ENCODE results near the gene ZFAND3.

ZFAND3 gene

GRCh38 chr6:37894585-37894984 is 75.1 kb downstream of the ZFAND3 start:
- DNase-seq (ENCODE audit: low spot score) = no peak

- no peak for DNase-seq (ENCODE audit: low spot score)
Measured at GRCh38 chr6:37897321-37897720, 77.8 kb downstream of the ZFAND3 start.

- DNase-seq (ENCODE audit: low spot score) = no peak
Measured at GRCh38 chr6:37897818-37898515, 78.4 kb downstream of the ZFAND3 start.

GRCh38 chr6:37903351-37904340 is 84.1 kb downstream of the ZFAND3 start:
- DNase-seq (ENCODE audit: low spot score) = no peak

GRCh38 chr6:37904590-37904989 is 85.1 kb downstream of the ZFAND3 start:
- no peak for DNase-seq (ENCODE audit: low spot score)

GRCh38 chr6:37906121-37906520 is 86.6 kb downstream of the ZFAND3 start:
- DNase-seq (ENCODE audit: low spot score) = no peak

GRCh38 chr6:37910998-37911397 is 91.5 kb downstream of the ZFAND3 start:
- no peak for DNase-seq (ENCODE audit: low spot score)

- DNase-seq (ENCODE audit: low spot score) = no peak
Measured at GRCh38 chr6:37913210-37913609, 93.7 kb downstream of the ZFAND3 start.

GRCh38 chr6:37915463-37915862 is 95.9 kb downstream of the ZFAND3 start:
- DNase-seq (ENCODE audit: low spot score) = no peak

GRCh38 chr6:37916149-37916548 is 96.6 kb downstream of the ZFAND3 start:
- no peak for DNase-seq (ENCODE audit: low spot score)

GRCh38 chr6:37916675-37917074 is 97.1 kb downstream of the ZFAND3 start:
- DNase-seq (ENCODE audit: low spot score) = no peak

GRCh38 chr6:37917566-37917965 is 98.0 kb downstream of the ZFAND3 start:
- DNase-seq (ENCODE audit: low spot score) = no peak

- DNase-seq (ENCODE audit: low spot score) = no peak
Measured at GRCh38 chr6:37919417-37920157, 100.1 kb downstream of the ZFAND3 start.

- DNase-seq (ENCODE audit: low spot score) = no peak
Measured at GRCh38 chr6:37920667-37921066, 101.1 kb downstream of the ZFAND3 start.

GRCh38 chr6:37922563-37922962 is 103.0 kb downstream of the ZFAND3 start:
- DNase-seq (ENCODE audit: low spot score) = no peak

GRCh38 chr6:37923514-37923913 is 104.0 kb downstream of the ZFAND3 start:
- DNase-seq (ENCODE audit: low spot score) = no peak

- peak; percentile 22 for DNase-seq (ENCODE audit: low spot score)
Measured at GRCh38 chr6:37926661-37927060, 107.1 kb downstream of the ZFAND3 start.

GRCh38 chr6:37928217-37928616 is 108.7 kb downstream of the ZFAND3 start:
- DNase-seq (ENCODE audit: low spot score) = no peak

GRCh38 chr6:37930288-37930971 is 110.9 kb downstream of the ZFAND3 start:
- DNase-seq (ENCODE audit: low spot score) = no peak

- DNase-seq (ENCODE audit: low spot score) = no peak
Measured at GRCh38 chr6:37931066-37931465, 111.5 kb downstream of the ZFAND3 start.

GRCh38 chr6:37934276-37934675 is 114.7 kb downstream of the ZFAND3 start:
- no peak for DNase-seq (ENCODE audit: low spot score)

- no peak for DNase-seq (ENCODE audit: low spot score)
Measured at GRCh38 chr6:37936150-37936549, 116.6 kb downstream of the ZFAND3 start.
